ENCODE results near the gene ZMYM2. TPM values are rescaled to one million over a fixed set of nuclear protein-coding genes. Genes with fewer than 3 reads are reported as not detected.

The ZMYM2 gene
- total and polyA plus RNA-seq, 10 of the 15 experiments (the other 5 are each of a cell fraction or from before 2014, with no cell fraction given), result 9.5 to 60.4 (median 34.6) TPM

GRCh38 chr13:19959831-19960652 lies 1.5 kb downstream of the ZMYM2 start (continued):
- TF ChIP-seq JUND (IDR thresholded peaks at IDR 0.05; ENCODE audit: low read depth, low read length), result no peak
- TF ChIP-seq SIN3A (IDR thresholded peaks at IDR 0.05; ENCODE audit: low read depth, low read length), result no peak
- peak; percentile 58 for TF ChIP-seq YY1 (IDR thresholded peaks at IDR 0.05; ENCODE audit: low read depth, low read length)
- no peak for TF ChIP-seq GATAD2B (conservative IDR thresholded peaks at IDR 0.05; ENCODE audit: low read depth)
- TF ChIP-seq CREB1 (IDR thresholded peaks at IDR 0.05; ENCODE audit: low read depth), result 0 out of 2 replicates have a peak, but pooled peaks have one; percentile 47
- peak; percentile 63; the same call in 1 of the 2 replicates for TF ChIP-seq IRF4 (IDR thresholded peaks at IDR 0.05; ENCODE audit: low read depth, low read length)
- 0 out of 2 replicates have a peak, but pooled peaks have one; percentile 22 for TF ChIP-seq TCF7 (IDR thresholded peaks at IDR 0.05; ENCODE audit: borderline replicate concordance)
- no peak; the same call in 1 of the 2 replicates for TF ChIP-seq ZNF384 (IDR thresholded peaks at IDR 0.05; ENCODE audit: borderline replicate concordance, low read depth, low read length)
- TF ChIP-seq ZNF207 (IDR thresholded peaks at IDR 0.05; ENCODE audit: borderline replicate concordance), result no peak; the same call in 1 of the 2 replicates
- peak; percentile 19 for TF ChIP-seq PBX3 (IDR thresholded peaks at IDR 0.05; ENCODE audit: insufficient replicate concordance, low read depth, low read length)
- no peak; the same call in 1 of the 2 replicates for TF ChIP-seq STAT1 (conservative IDR thresholded peaks at IDR 0.05)
- peak; percentile 45; the same call in 1 of the 2 replicates for TF ChIP-seq NBN (IDR thresholded peaks at IDR 0.05)
- TF ChIP-seq NFYB (IDR thresholded peaks at IDR 0.05; ENCODE audit: insufficient read depth, low read depth, low read length), result no peak
- no peak for TF ChIP-seq BCLAF1 (IDR thresholded peaks at IDR 0.05)
- no peak; the same call in 1 of the 2 replicates for TF ChIP-seq NKRF (conservative IDR thresholded peaks at IDR 0.05)
- no peak for TF ChIP-seq SIX5 (IDR thresholded peaks at IDR 0.05; ENCODE audit: low read depth, low read length, severe bottlenecking)
- TF ChIP-seq RELB (IDR thresholded peaks at IDR 0.05; ENCODE audit: low read depth), result no peak
- TF ChIP-seq POLR2AphosphoS2 (IDR thresholded peaks at IDR 0.05; ENCODE audit: low read depth, low read length), result no peak
- no peak for TF ChIP-seq ATF7 (IDR thresholded peaks at IDR 0.05; ENCODE audit: low read depth)
